T-helper 2 cell (primary cell): ENCODE results near the gene ZNF777.
A peak's percentile ranks its signal among the peaks of the same experiment; 100 is the strongest.
"Not testable (repeated sequence)": the region's sequence is repeated elsewhere in the genome, so short reads cannot be mapped to it uniquely, and the experiment has no call there.

Experiments
- DNase-seq, 5 experiments: peaks; one replicate each; pipeline versions ENCODE4 v3.0.0 to v3.0.0-alpha.2; 2012 to 2022

The ZNF777 gene

DNA sequence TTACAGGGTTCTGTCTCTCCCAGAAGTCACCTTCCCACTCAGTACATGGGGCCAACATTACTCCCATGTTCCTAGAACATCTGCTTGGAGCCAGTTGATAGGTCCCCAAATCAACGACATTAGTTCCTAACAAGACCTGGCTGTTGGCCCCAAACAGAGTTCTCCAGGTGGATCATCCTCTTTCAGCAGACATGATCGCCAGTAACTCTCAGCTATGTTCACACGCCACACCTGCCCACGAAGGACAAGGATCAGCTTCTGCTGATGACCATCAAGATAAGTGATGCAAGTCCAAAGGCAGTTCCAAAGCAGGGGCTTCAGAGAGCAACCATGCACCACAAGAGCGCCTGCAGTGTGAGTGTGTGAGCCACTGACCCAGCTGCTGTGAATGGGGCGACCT lies 11.0 kb downstream of the ZNF777 start:
- DNase-seq = no peak

DNA sequence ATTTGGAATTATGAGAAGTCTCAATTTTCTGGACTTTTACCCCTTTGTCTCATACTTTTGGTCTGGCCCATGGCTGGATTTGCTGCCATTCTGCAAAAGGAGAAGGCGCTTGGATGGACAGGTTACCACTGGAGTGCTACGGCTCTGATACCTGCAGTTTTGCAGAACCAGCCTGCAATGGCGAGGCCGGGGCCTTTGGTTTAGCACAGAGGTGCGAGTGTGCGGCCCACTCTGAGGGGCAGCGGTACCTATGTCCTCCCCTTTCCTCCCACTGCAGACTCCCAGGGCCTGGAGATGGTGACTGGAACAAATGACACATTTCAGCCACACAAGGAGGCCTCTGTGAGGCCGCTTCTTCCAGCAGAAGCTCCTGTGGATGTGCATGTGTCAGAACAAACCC lies 11.9 kb downstream of the ZNF777 start:
- no peak for DNase-seq

DNA sequence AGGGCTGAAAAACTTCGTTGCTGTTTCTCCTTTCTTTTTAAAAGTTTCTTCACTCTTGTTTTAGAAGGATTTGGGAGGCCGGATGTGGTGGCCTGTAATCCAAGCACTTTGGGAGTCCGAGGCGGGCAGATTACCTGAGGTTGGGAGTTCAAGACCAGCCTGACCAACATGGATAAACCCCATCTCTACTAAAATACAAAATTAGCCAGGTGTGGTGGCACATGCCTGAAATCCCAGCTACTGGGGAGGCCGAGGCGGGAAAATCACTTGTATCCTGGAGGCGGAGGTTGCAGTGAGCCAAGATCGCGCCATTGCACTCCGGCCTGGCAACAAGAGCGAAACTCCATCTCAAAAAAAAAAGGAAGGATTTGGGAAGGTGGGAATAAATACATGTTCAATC lies 14.8 kb downstream of the ZNF777 start:
- DNase-seq = not testable (repeated sequence)

DNA sequence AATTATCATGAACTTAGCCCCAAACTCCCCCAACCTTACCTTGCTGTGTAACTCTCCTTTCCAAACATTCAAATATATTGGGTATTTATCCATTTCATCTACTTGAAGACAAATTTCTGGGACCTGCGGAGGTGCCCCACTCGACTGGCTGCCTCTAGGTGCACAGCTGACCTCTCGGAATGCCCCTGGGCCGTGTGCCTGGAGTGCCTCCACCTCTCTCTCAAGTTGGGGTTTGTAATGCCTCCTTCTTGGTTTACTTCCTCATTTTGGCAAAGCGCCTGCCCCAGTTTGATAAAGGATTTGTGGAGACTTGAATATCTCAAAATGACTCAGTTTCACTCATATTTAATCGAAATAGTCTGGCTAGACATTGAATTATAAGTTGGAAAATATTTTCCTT lies 16.6 kb downstream of the ZNF777 start:
- no peak for DNase-seq

DNA sequence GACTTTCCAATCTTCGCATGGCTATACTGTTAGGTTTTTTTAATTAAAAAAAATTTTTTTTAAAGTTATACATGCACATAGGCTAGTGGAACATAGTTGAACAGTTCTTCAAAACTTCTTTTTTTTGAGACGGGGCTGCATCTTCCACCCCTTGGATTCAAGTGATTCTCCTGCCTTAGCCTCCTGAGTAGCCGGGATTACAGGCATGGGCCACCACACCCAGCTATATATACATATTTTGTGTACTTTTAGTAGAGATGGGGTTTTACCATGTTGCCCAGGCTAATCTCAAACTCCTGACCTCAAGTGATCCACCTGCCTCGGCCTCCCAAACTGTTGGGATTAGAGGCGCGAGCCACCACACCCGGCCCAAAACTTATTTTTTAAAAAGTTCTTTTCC lies 17.3 kb downstream of the ZNF777 start:
- no peak for DNase-seq

DNA sequence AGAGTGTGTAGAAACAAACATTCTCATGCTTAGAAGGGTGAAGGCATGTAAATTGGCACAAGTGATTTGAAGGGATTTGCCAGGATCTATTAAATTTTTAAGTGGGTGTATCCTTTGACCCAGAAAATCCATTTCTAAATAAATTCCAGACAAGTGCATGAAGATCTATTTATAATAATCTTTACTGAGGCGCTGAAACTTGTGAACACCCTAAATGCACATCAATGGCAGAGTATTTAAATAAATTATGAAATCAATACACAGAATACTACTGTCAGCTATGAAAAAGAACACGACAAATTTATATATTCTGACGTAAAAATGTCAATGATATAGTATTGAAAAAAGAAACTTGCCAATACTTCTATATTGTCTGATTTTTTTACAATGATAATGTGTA lies 17.9 kb downstream of the ZNF777 start:
- no peak for DNase-seq

DNA sequence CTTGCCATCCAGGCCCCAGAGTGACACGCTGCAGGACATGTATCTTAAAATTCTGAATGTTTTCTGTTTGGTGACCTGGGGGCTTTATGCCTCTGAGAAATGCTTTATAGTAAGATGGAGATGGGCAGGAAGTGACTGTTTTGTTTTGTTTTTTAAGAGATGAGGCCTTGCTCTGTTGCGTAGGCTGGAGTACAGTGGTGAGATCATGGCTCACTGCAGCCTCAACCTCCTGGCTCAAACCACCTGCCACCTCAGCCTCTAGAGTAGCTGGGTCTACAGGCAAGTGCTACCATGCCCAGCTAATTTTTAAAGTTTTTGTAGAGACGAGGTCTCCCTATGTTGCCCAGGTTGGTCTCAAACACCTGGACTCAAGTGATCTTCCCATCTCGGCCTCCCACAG lies 20.6 kb downstream of the ZNF777 start:
- peak in 1 of 5 experiments; percentile 45 for DNase-seq

DNA sequence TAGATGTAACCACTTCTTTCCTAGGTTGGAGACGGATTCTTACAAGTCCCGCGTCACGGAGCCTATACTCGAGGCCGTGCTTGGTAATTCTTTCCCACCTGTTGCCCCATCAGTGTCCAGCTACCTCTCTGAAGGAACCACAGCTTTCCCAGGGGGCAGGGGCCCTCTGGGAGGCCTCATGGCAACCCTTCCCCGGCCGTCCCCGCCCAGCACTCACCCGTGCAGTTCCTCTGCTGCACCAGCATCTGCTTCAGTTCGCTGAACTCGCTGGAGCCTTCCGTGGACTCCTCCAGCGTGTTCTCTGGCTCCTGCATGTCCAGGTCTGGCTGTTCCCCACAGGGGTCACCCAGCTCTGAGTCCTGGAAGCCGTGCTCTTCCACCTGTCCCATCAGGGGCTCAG lies 24.5 kb downstream of the ZNF777 start:
- DNase-seq = no peak

DNA sequence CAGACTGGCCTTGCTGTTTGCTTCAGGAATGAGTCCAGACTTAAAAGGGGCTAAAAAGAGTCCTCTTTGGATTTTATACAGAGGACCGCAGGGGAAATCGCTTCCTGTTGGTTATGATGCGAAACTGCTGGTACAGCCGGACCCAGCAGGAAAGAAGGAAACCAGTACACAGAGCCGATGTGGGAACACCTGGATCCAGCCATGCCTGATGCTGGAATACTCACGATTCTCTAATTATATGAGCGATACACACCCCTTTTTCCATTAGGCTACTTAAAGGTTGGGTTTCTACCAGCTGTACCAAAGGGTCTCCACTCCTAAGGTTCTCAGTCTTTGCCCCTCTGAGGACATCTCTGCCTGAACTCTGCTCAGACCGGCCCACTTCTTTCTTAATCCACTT lies 27.7 kb downstream of the ZNF777 start:
- no peak for DNase-seq

DNA sequence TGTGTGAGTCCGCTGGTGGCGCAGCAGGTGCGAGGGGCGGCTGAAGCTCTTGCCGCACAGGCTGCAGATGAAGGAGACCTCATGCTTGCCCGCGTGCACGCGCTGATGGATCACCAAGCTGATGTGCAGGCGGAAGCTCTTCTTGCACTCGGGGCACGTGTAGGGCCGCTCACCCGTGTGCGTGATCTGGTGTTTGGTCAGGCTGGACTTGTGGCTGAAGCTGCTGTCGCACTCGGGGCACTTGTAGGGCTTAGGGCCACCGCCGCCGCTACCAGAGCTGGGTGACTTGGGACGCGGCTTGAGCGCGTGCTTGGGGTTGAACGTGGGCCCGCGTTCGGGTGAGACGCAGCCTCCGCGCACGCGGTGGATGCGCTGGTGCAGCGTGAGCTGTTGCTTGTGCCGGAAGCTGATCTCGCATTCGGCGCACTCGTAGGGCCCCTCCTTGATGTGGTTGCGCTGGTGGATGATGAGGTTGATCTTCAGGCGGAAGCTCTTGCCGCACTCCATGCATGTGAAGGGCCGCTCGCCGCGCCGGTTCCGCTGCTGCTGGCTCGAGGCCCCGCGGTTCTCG lies 28.7 kb downstream of the ZNF777 start:
- no peak for DNase-seq

DNA sequence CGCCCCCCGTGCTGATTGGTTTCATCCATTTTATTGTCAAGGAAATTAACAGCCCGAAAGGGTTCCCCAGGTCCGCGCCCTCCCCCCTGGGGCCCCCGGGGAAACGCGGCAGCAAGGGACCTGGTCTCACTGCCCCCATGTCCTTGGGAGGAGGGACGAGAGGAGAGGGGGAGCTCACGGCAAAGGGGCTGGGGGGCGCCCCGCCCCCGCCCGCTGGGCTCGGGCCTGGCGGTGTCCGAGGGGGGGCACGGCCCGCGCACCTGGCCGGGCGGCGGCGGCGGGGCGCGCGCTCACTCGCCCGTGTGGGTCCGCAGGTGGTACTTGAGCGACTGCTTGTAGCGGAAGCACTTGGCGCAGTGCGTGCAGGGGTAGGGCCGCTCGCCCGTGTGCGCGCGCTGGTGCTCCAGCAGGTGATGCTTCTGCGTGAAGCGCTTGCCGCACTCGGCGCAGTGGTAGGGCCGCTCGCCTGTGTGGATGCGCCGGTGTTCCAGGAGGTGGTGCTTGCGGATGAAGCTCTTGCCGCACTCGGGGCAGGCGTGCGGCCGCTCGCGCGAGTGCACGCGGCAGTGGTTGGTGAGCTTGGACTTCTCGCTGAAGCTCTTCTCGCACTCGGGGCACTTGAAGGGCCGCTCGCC lies 29.3 kb downstream of the ZNF777 start:
- no peak for DNase-seq

DNA sequence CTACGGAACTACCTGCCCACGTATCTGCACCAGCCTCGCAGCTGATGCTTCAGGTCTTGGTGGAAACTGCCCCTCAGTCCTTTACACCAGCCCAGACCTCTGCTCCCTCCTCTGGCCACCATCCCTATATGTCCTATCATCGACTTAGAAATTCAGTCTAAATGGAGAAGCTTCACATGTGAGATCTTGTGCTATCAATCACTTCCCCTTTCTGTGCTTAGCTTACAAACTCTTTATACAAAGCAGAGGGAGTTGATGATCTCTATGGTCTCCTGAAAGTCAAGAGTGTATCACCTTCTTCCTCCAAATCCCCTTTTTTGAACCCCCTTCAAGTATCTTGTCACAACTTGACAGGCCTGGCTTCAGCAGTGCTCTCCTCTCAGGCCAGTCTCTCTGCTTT lies 30.7 kb downstream of the ZNF777 start:
- no peak for DNase-seq

DNA sequence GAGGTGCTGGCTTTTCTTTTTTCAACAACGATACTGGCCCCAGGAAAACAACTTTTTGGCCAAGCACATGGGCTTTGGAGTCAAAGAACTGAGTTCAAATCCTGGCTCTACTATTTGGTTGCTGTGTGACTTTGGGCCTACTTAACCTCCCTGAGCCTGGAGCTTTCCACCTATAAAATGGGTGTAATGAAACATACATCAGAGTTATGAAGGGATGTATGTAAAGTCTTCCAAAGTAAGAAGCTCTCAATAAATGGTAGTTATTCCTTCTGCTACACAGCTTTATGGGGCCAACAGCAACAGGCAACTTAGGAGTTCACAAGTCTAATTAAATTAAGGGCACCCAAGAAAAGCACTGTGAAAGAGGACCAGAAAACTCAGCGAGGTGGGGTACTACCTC lies 33.0 kb downstream of the ZNF777 start:
- no peak for DNase-seq

DNA sequence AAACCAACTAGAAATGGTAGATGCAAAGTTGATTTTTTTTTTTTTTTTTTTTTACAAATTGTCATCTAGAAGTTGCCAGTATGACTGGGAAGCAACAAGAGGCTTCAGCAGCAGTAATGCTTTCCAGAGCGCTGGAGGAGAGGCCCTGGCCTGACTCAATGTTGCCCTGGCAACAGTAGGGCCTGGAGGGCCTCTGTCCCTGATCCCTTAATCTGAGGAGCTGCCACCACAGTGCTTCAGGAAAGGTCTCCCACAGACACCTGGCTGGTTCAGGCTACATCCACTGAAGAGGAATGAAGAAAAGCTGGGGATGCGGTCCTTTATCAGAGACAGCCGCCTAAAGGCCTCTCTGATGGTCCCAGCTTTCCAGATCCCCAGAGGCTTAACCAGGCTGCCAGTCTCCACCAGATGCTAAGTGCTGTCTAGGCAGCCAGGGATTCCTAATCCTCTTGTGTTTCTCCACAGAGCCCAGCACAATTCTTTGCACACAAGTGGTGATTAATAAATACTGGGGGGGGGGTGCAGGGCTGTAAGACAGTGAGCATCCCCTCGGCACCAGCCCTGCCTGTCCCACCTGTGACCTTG lies 33.7 kb downstream of the ZNF777 start:
- DNase-seq = no peak

DNA sequence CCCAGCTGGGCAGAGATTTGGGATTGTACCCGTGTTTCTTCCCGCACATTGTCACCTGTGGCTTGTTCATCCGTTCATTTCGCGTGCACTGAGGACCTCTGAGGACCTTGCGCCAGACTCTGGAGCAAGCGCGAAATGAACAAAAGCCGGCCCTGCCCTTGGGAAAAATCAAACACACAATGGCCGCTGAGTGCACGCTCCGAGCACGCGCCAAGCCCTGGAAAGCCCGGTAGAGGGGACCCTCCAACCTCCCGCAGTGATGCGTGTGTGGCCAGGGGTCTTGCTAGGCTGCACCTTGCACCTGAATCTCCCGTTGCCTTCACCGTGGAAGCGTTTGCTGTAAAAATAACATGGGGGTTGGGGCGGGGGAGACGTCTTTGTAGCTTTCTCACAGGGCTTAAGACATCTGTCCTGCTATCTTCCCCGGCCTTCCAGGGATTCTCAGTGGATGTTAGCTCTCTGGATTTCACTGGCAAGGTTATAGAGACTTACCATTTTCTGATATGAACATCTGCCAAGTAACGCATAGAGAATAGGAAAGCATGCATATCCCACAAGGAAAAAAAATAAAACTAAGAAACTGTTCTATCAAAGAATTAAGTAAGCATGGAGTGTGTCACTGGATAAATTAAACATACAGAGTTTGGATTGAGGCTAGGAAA lies 37.3 kb downstream of the ZNF777 start:
- DNase-seq = no peak

DNA sequence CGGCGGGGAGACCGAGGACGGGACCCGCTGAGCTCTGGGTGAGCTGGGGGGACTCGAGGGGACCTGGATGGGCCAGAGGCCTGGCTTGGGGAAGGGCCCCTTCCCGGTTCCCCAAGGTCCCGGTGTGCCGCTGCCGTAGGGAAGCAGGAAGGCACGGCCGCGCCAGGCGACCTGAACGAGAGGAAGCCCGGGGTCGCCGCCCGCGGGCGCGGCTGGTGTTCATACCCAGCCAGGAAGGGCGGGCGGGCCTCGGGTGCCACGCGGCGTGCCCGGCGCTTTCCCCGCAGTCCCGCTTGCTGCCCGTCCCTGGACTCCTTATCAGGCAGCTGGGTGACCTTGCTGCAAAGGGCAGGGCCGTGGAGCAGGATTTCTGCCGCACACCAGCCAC lies 38.0 kb downstream of the ZNF777 start:
- peak in 2 of 5 experiments; percentile 25 to 31 for DNase-seq

DNA sequence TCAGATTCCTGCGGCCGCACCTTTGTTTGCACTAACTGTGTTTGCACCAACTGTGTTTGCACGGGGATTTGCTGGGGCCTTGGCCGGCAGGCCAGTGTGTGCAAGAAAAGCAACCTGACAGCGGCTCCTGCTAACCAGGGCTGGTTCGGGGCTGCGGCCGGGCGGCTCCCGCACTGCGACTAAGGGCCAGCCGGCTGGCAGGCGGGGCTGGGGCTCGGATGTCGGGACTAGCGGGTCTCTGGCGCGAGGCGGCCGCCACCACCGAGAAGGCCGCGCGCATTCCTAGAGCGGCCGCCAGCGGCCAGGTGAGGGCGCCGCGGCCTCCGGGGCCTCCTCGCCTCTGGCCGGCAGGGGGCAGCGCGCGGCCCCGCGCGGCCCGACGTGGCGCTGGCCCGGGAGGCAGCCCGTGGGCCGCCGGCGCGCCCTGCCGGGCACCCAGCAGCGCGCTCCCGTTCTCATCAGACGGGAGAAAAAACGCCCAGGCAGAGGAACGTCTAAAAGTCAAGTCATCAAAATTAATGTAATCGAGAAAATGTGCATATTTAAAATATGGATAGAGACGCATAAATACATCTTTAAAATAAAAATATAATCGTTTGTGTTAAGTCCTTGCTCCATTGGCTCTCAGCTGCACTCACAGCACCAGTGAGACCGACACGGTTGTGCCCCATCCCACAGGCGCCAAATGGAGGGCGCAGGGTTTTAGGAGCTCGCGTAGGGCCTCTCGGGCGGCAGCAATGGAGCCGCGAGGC lies 38.5 kb downstream of the ZNF777 start:
- DNase-seq = peak; percentile 47 to 87 (median 61)

DNA sequence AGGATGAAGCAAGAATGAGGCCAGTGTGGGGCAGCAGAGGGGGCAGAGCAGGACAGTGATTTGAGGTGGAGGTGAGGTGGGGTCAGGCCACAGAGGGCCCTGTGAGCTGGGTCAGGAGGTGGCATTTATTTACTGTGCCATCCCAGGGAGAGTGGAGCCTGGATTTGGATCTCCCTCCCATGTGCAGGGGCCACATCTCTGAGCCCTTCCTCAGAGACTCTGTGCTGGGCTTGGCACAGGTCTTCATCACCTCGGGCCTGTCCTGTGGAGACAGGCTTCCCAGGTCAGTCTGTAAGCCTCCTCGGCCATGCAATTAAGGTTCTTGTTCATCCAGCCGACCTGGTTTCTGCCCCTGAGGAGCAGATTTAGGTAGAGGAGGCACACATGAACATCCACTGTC lies 40.9 kb downstream of the ZNF777 start:
- DNase-seq = no peak

DNA sequence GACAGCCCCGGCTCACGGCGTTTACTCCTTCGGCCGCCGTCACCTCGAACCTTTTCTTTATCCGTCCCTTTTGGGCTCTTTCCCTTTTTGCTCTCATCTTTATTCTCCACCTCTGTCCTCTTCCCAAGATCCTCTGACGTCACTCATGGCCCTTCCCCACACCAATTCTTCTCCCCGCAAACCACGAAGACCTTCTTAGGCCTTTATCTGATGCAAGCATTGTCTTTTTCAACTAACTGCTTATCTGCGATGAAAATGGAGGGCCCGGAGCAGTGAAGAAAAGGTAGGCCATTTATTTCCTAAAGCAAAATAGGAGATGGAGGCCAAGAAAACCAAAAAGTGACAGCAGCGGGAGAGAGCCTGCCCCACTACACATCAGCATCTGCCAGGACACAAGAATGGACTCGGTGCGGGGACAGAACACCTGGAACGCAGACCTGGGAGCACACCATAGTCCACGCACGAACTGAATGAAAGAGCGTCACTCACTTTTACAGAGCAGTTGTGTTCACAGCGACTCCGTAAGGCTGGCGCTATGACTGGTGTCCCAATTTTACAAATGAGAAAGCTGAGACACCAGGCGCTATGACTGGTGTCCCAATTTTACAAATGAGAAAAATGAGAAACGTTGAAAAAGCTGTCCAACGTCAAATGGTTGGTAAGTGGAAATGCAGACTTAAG lies 45.3 kb downstream of the ZNF777 start:
- DNase-seq = no peak

DNA sequence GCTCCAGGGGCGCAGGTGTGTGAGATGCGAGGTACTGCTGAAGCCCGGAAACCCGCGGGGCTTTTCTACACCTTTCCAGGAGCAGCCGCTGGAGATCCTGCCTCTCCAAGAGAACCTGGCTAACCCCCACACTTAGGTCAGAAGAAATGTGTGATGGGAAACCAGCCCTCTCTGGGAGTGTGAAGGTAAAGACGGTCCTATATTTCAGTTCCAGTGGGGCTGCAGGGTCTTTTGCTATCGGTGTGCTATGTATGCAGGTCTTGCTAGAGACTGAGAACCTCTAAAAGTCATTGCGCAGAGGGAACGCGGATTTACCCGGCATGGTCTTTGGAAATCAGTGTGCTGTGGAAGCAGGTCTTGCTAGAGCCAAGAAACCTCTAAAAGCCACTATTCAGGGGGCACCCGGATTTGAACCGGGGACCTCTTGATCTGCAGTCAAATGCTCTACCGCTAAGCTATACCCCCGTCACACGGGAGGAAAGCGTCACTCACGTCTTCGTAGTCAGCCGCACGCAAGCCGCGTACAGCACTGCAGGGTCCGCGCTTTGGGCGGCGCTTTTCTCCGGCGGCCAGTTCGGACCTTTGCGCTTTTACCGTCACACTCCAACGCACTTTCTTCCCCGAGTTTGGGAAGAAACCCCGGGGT lies 46.0 kb downstream of the ZNF777 start:
- peak in 2 of 5 experiments; percentile 33 to 51 for DNase-seq

DNA sequence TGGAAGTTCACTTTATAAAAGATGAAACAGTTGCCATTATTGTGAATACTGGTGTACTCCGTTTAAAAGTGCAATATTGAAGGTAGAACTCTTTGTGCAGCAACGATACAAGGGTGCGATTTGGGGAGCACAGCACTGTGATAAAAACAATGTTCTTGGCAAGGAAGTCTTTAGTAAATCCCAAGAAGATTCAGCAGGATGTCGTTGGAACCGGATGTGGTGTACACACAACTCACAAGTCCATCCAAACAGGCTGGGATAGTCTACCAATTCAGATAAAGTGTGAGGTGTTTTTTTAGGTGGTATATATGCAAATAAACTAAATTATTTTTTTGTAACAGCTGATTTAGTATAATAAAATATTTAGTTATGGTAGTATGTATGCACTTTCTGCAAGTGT lies 46.7 kb downstream of the ZNF777 start:
- DNase-seq = no peak

DNA sequence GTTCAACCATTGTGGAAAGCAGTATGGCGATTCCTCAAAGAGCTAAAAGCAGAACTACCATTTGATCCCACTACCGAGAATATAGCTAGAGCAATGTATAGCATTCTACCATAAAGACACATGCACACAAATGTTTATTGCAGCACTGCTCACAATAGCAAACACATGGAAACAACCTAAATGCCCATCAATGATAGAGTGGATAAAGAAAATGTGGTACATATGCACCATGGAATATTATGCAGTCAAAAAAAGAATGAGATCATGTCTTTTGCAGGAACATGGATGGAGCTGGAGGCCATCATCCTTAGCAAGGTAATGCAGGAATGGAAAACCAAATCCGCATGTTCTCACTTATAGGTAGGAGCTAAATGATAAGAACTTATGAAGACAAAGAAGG lies 47.8 kb downstream of the ZNF777 start:
- not testable (repeated sequence) for DNase-seq
